ENCODE data around the gene ZNF570.

DNA sequence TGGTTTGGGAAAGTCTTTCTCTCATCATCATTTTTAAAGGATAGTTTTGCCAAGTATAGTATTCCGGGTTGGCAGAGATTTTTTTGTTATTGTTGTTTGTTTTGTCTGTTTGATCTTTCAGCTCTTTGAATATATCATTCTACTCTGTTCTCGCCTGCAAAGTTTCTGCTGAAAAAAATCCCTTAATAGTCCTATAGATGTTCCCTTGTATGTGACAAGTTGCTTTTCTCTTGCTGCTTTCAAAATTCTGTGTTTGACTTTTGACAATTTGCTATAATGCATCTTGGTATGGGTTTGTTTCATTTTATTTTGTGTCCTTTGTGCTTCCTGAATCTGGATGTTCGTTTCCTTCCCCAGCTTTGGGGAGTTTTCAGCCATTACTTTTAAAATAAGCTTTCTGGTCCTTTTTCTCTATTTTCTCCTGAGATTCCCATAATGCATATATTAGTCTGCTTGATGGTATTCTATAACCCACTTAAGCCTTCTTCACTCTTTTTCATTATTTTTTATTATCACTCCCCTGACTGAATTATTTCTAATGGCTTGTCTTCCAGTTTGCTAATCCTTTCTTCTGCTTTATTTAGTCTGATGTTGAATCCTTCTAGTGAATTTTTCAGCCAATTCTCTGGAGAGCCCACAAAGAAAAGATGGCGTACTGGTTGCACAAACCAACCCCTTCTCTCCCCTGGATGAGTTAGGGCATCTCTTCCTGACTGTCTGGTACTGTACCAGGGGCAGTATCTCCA, 16.5 kb upstream of the ZNF570 start:
- TF ChIP-seq, protein P1, sequence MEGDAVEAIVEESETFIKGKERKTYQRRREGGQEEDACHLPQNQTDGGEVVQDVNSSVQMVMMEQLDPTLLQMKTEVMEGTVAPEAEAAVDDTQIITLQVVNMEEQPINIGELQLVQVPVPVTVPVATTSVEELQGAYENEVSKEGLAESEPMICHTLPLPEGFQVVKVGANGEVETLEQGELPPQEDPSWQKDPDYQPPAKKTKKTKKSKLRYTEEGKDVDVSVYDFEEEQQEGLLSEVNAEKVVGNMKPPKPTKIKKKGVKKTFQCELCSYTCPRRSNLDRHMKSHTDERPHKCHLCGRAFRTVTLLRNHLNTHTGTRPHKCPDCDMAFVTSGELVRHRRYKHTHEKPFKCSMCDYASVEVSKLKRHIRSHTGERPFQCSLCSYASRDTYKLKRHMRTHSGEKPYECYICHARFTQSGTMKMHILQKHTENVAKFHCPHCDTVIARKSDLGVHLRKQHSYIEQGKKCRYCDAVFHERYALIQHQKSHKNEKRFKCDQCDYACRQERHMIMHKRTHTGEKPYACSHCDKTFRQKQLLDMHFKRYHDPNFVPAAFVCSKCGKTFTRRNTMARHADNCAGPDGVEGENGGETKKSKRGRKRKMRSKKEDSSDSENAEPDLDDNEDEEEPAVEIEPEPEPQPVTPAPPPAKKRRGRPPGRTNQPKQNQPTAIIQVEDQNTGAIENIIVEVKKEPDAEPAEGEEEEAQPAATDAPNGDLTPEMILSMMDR (conservative IDR thresholded peaks at IDR 0.05; ENCODE audit: low read length) = no peak
- TF ChIP-seq EZH2phosphoT487 (IDR thresholded peaks at IDR 0.05; ENCODE audit: borderline replicate concordance) = no peak
